Vagina (tissue), 2 donors: Measurements from ENCODE around the gene RNF167.

Experiments
- CTCF ChIP-seq, 3 experiments: fragments of 450-650 bp in 2 of 3; fragments of 200-600 bp in 1 of 3; sonication (generic) in 1 of 3; IDR thresholded peaks; one replicate each; pipeline ENCODE4 v1.5.1; 2017 to 2019; ENCODE audit warnings: antibody characterized with exemption in 3 of 3, mild to moderate bottlenecking in 2 of 3, moderate library complexity in 2 of 3
- POLR2AphosphoS5 ChIP-seq, 2 donors: sonication (generic); formaldehyde crosslinking; IDR thresholded peaks; one replicate each; pipeline ENCODE4 v1.9.0; 2017; ENCODE audit warnings: antibody characterized with exemption in 2 of 2, mild to moderate bottlenecking in 2 of 2, low read depth in 1 of 2; ENCODE audit not compliant: insufficient read depth in 1 of 2

DNA sequence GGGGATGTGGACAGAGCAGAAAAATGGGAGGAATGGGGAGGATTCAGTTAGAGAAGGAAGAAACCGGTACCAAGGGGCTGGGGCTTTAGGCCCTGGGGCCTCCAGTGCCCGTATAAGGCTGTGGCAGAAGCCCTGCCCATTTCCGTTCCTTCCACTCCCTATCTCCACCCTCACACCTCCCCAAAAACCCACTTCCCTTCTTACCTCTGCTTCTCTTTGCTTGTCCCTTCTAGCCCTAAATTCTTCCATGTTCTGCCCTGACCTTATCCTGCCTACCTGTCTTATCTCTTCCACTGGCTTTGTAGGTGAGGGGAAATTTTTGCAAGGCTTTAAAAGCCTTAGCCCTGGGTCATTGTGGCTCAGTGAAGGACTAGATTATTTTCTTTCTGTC, 4.1 kb downstream of the RNF167 start:
- TF ChIP-seq POLR2AphosphoS5 (IDR thresholded peaks at IDR 0.05; ENCODE audit: insufficient read depth in 1 of 2, low read depth in 1 of 2) (no peak), CTCF (IDR thresholded peaks at IDR 0.05) (no peak)
